GM12878 (cell line): Measurements from ENCODE around the gene HIVEP3. TPM values are rescaled to one million over a fixed set of nuclear protein-coding genes. Genes with fewer than 3 reads are reported as not detected.

Experiments used
- ATAC-seq: fragments of 200-7000 bp; cut with Tn5 transposase; 3 replicates; pipeline ENCODE4 v1.9.1; 2020; ENCODE audit warnings: mild to moderate bottlenecking, moderate library complexity
- BruUV-seq: library from RNA; stranded (reverse); fragments of 400-500 nt; replicated peaks from 2 replicates; lab custom pipeline; 2021; lab: Mats Ljungman, UMichigan
- CTCF ChIA-PET: fragments of 300-600 bp; sonication (Branson Sonifier 250); formaldehyde crosslinking; extraction: SDS; loops from one replicate; lab custom pipeline; 2021; ENCODE audit warnings: inconsistent platforms; lab: Yijun Ruan, JAX
- POLR2A ChIA-PET: fragments of 350-600 bp; formaldehyde crosslinking; extraction: SDS; loops from one replicate; lab custom pipeline; 2021; ENCODE audit warnings: inconsistent platforms; lab: Charles Lee
- RAD21 ChIA-PET: fragments of 300-600 bp; sonication (Branson Sonifier 250); formaldehyde crosslinking; loops from one replicate; lab custom pipeline; 2023; ENCODE audit warnings: antibody characterized with exemption; ENCODE audit not compliant: unreplicated experiment; lab: Charles Lee
- SMC1A ChIA-PET: fragments of 300-600 bp; sonication (Branson Sonifier 250); formaldehyde crosslinking; loops from one replicate; lab custom pipeline; 2023; ENCODE audit not compliant: unreplicated experiment, uncharacterized antibody; lab: Charles Lee
- DNase-seq: peaks from one replicate; pipeline ENCODE4 v3.0.0-alpha.2; 2011; ENCODE audit warnings: low read depth, low spot score
- FAIRE-seq: peaks from 3 replicates; lab custom pipeline; 2011; peaks lifted over from hg19 to GRCh38; lab: Jason Lieb, UNC
- H2AFZ ChIP-seq: 2 replicates; pipeline ENCODE4 v1.6.0; 2011; ENCODE audit warnings: low read depth, low read length, control low read depth; ENCODE audit not compliant: control insufficient read depth
- H3K27ac ChIP-seq: 2 replicates; pipeline ENCODE4 v1.5.1; 2011; ENCODE audit warnings: control low read depth; ENCODE audit not compliant: control insufficient read depth, insufficient read depth
- H3K27me3 ChIP-seq, 2 experiments: replicated peaks in 1 of 2; 2 replicates each; pipeline versions ENCODE4 v1.6.0 to v1.6.1; 2011; ENCODE audit warnings: low read length in 1 of 2; ENCODE audit not compliant: control insufficient read depth in 2 of 2, insufficient read depth in 2 of 2
- H3K36me3 ChIP-seq, 2 experiments: 2 replicates each; pipeline ENCODE4 v1.5.1; 2011; ENCODE audit warnings: low read length in 1 of 2; ENCODE audit not compliant: control insufficient read depth in 2 of 2, insufficient read depth in 2 of 2
- H3K4me1 ChIP-seq: 2 replicates; pipeline ENCODE4 v1.6.1; 2011; ENCODE audit warnings: mild to moderate bottlenecking, low read length, moderate library complexity, mixed read lengths; ENCODE audit not compliant: control insufficient read depth, insufficient read depth
- H3K4me2 ChIP-seq: 2 replicates; pipeline ENCODE4 v1.6.0; 2011; ENCODE audit warnings: control low read depth; ENCODE audit not compliant: control insufficient read depth, insufficient read depth
- H3K4me3 ChIP-seq: fragments of 200-600 bp; sonication (generic); 2 replicates; pipeline ENCODE4 v1.5.1; 2016
- H3K79me2 ChIP-seq: 2 replicates; pipeline ENCODE4 v1.6.0; 2011; ENCODE audit warnings: low read length; ENCODE audit not compliant: control insufficient read depth, insufficient read depth
- H3K9ac ChIP-seq: 2 replicates; pipeline ENCODE4 v1.8.0; 2011; ENCODE audit warnings: low read length, control low read depth, mixed read lengths; ENCODE audit not compliant: control insufficient read depth, insufficient read depth
- H3K9me3 ChIP-seq: replicated peaks from 3 replicates; pipeline ENCODE4 v1.5.1; 2011; ENCODE audit warnings: mild to moderate bottlenecking, low read length; ENCODE audit not compliant: control insufficient read depth, insufficient read depth
- H4K20me1 ChIP-seq: 2 replicates; pipeline ENCODE4 v1.6.0; 2011; ENCODE audit not compliant: control insufficient read depth, insufficient read depth
- ASH2L ChIP-seq: fragments of 300-600, 200-600 bp; sonication (generic); IDR thresholded peaks from 2 replicates; pipeline ENCODE4 v1.6.1; 2017; ENCODE audit warnings: low read depth, mild to moderate bottlenecking, borderline replicate concordance
- CBX3 ChIP-seq: fragments of 200-600 bp; sonication (generic); IDR thresholded peaks from 2 replicates; pipeline ENCODE4 v1.6.1; 2016; ENCODE audit warnings: low read depth, borderline replicate concordance
- CBX5 ChIP-seq: sonication (generic); IDR thresholded peaks from 2 replicates; pipeline ENCODE4 v1.6.1; 2016; ENCODE audit warnings: low read depth, moderate library complexity, mild to moderate bottlenecking, inconsistent platforms
- EED ChIP-seq: sonication (generic); IDR thresholded peaks from 2 replicates; pipeline ENCODE4 v1.6.1; 2016; ENCODE audit warnings: antibody characterized with exemption, low read depth
- ESRRA ChIP-seq: IDR thresholded peaks from 2 replicates; pipeline ENCODE4 v1.6.1; 2012; ENCODE audit warnings: mild to moderate bottlenecking, low read length, improper control_type of control experiment
- JUND ChIP-seq: IDR thresholded peaks from 2 replicates; pipeline ENCODE4 v1.6.1; 2012; ENCODE audit warnings: low read depth, mild to moderate bottlenecking, low read length, improper control_type of control experiment, moderate library complexity
- MEF2A ChIP-seq: IDR thresholded peaks from 2 replicates; pipeline ENCODE4 v1.6.1; 2011; ENCODE audit warnings: low read depth, mild to moderate bottlenecking, low read length, moderate library complexity; ENCODE audit not compliant: insufficient read depth
- MTA2 ChIP-seq: fragments of 450-650 bp; IDR thresholded peaks from 2 replicates; pipeline ENCODE4 v1.6.1; 2016; ENCODE audit warnings: low read depth, mild to moderate bottlenecking, moderate library complexity
- MXI1 ChIP-seq: fragments of 150-350 bp; IDR thresholded peaks from 2 replicates; pipeline ENCODE4 v1.6.1; 2011; ENCODE audit warnings: low read depth, mild to moderate bottlenecking, inconsistent platforms, low read length, improper control_type of control experiment
- NFYB ChIP-seq: IDR thresholded peaks from 2 replicates; pipeline ENCODE4 v1.6.1; 2011; ENCODE audit warnings: low read depth, mild to moderate bottlenecking, low read length, improper control_type of control experiment, moderate library complexity; ENCODE audit not compliant: insufficient read depth
- NR2C1 ChIP-seq: fragments of 450-650 bp; IDR thresholded peaks from 2 replicates; pipeline ENCODE4 v1.6.1; 2017; ENCODE audit warnings: antibody characterized with exemption, mild to moderate bottlenecking, moderate library complexity
- NR2F1 ChIP-seq: fragments of 450-650 bp; conservative IDR thresholded peaks from 2 replicates; pipeline ENCODE4 v1.6.1; 2017; ENCODE audit warnings: mild to moderate bottlenecking
- POU2F2 ChIP-seq: IDR thresholded peaks from 3 replicates; pipeline ENCODE4 v1.6.1; 2011; ENCODE audit warnings: low read depth, mild to moderate bottlenecking, low read length, borderline replicate concordance
- RAD21 ChIP-seq: IDR thresholded peaks from 2 replicates; pipeline ENCODE4 v1.6.1; 2011; ENCODE audit warnings: mild to moderate bottlenecking, low read depth, low read length, moderate library complexity; ENCODE audit not compliant: insufficient read depth
- WGBS: methylation state at CpG from one replicate; pipeline ENCODE4 v1.1.6; 2016; ENCODE audit warnings: low lambda C conversion rate; ENCODE audit not compliant: insufficient replicate concordance, insufficient coverage; ENCODE audit errors: missing lambda C conversion rate; 5-methylcytosine and 5-hydroxymethylcytosine counted together
- in situ Hi-C: fragments of 300-500 bp; cut with MboI; formaldehyde crosslinking; loops from 9 replicates; pipeline ENCODE4 v1.14.3; 2018; ENCODE audit warnings: mixed read lengths
- intact Hi-C: fragments of 100-400 bp; cut with micrococcal nuclease; formaldehyde crosslinking; loops from one replicate; pipeline ENCODE4 v1.14.2; 2022; ENCODE audit not compliant: unreplicated experiment
- polyA plus RNA-seq, 11 experiments: library from polyadenylated mRNA; depleted of rRNA in 4 of 11; unstranded in 6 of 11; stranded (reverse) in 5 of 11; fragments of >200 nt; fragmentation: Nextera tagmentation in 4 of 11; fragmentation: Illumina TruSeq in 1 of 11; extraction: Ambion mirVana in 4 of 11; extraction: Trizol in 1 of 11; gene quantifications; 1 replicate in 1 of 11; 2 replicates in 10 of 11; pipeline versions ENCODE4 v1.2.1 to v1.2.3, GENCODE V29; 2011 to 2016; ENCODE audit warnings: inconsistent platforms in 2 of 11, missing spikeins in 2 of 11, low read depth in 1 of 11
- total RNA-seq, 4 experiments: library from RNA; depleted of rRNA in 3 of 4; stranded (reverse); fragments of >200 nt in 3 of 4; fragmentation: Illumina TruSeq in 1 of 4; extraction: Trizol in 1 of 4; gene quantifications; 2 replicates each; pipeline versions ENCODE4 v1.2.1 to v1.2.3, GENCODE V29; 2013 to 2021
- TF ChIP-seq, protein P1 (sequence below): fragments of 450-650 bp; IDR thresholded peaks from 2 replicates; pipeline ENCODE4 v1.6.1; 2017; ENCODE audit warnings: low read depth, mild to moderate bottlenecking, moderate library complexity
- TF ChIP-seq, protein P2 (sequence below): IDR thresholded peaks from 2 replicates; pipeline ENCODE4 v1.6.1; 2011; ENCODE audit warnings: borderline replicate concordance, low read depth, mild to moderate bottlenecking, moderate library complexity, mixed read lengths, low read length; ENCODE audit not compliant: insufficient read depth; ENCODE audit errors: extremely low read length
- TF ChIP-seq, protein P3 (sequence below): fragments of 450-650 bp; formaldehyde crosslinking; IDR thresholded peaks from 2 replicates; pipeline ENCODE4 v1.4.0; 2022; ENCODE audit warnings: mild to moderate bottlenecking, moderate library complexity

HIVEP3 gene
- total and polyA plus RNA-seq, 10 of the 15 experiments (the other 5 are each of a cell fraction or from before 2014, with no cell fraction given): 1.8 to 13.6 (median 3.8) TPM

DNA sequence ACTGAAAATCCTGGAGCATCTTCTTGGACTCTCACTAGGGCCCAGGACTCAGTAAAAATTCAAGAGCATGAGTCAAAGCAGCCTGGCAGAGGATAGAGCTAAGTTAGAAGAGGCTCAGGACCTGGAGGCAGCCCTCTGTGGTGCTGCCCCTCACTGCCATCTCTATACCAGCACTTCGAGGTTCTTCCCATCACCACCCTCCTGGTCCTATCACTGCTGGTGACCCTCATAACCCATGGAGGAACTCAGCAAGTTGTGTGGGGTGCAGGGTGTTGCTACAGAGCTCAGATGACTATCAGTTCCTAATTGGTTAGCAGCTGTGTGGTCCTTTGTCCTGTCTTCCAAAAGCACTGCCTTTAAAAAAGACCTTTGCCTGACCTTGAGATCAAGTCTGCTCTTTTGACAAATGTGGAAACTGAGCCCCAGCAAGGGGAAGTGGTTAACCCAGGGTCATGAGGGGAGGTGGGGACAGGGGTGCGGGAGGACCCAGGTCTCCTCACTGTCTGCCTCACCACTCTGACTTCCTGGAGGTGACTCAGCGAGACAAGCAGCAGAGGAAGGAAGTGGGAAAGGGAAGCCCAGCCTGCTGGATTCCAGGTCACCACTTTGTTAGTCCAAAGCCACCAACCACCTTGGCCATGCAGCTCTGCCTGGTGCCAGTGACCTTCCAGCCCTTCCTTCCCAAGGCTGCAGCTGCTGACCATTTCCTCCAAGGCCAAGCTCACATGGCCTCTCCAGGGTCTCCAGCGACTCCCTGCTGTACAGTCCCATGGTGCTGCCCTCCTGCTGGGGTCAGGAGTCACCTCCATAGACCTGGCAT lies 234.8 kb downstream of the HIVEP3 start:
- Histone ChIP-seq H3K4me3 (no peak overlapping the region), H3K27ac (peak overlapping the region; percentile 51), H3K27me3 (no peaks in the 10 kb centered on the region), H3K4me2 (peak overlapping the region; percentile 54), H3K9me3 (no peaks in the 10 kb centered on the region), H3K4me1 (peaks cover 50% of the 10 kb centered on the region), H3K36me3 (no peaks in the 10 kb centered on the region; a peak in 1 of 4 replicates), H3K9ac (no peak overlapping the region), H2AFZ (peak overlapping the region; percentile 52), H3K79me2 (no peaks in the 10 kb centered on the region), H4K20me1 (no peaks in the 10 kb centered on the region)
- SMC1A ChIA-PET: interaction anchor here (0.7 to 3.9 kb wide), 15 partner anchors 10 to 183 kb away, joined by 3 to 34 read pairs (median 4); no protein-coding TSS in a partner anchor
- CTCF ChIA-PET: interaction anchor here (1.0 to 2.1 kb wide), 4 partner anchors 10 to 26 kb away, joined by 4 to 7 read pairs (median 6); no protein-coding TSS in a partner anchor
- no peak for DNase-seq
- no peak; the same call in 1 of the 3 replicates for ATAC-seq
- BruUV-seq: no TSS peak
- RAD21 ChIA-PET: interaction anchor here (0.8 to 2.3 kb wide), 9 partner anchors 9 to 55 kb away, joined by 3 to 15 read pairs (median 4); no protein-coding TSS in a partner anchor
- WGBS: 22% methylated on average over 4 of the region's 4 CpGs
- FAIRE-seq: no peak
- in situ Hi-C loops (no loop called here), intact Hi-C loops (no loop called here)
- POLR2A ChIA-PET: interaction anchor here (0.8 to 4.6 kb wide), 7 partner anchors 10 to 66 kb away, joined by 3 to 17 read pairs (median 3); no protein-coding TSS in a partner anchor
- TF ChIP-seq MEF2A: no peak
- TF ChIP-seq NR2F1: peak; percentile 44; the same call in 1 of the 2 replicates
- no peak for TF ChIP-seq MTA2
- no peak for TF ChIP-seq JUND
- no peak for TF ChIP-seq MXI1
- no peak for TF ChIP-seq CBX3
- TF ChIP-seq, protein P1, sequence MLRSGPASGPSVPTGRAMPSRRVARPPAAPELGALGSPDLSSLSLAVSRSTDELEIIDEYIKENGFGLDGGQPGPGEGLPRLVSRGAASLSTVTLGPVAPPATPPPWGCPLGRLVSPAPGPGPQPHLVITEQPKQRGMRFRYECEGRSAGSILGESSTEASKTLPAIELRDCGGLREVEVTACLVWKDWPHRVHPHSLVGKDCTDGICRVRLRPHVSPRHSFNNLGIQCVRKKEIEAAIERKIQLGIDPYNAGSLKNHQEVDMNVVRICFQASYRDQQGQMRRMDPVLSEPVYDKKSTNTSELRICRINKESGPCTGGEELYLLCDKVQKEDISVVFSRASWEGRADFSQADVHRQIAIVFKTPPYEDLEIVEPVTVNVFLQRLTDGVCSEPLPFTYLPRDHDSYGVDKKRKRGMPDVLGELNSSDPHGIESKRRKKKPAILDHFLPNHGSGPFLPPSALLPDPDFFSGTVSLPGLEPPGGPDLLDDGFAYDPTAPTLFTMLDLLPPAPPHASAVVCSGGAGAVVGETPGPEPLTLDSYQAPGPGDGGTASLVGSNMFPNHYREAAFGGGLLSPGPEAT: no peak
- no peak for TF ChIP-seq ESRRA
- no peak for TF ChIP-seq RAD21
- TF ChIP-seq POU2F2: no peak
- no peak for TF ChIP-seq NFYB
- TF ChIP-seq, protein P2, sequence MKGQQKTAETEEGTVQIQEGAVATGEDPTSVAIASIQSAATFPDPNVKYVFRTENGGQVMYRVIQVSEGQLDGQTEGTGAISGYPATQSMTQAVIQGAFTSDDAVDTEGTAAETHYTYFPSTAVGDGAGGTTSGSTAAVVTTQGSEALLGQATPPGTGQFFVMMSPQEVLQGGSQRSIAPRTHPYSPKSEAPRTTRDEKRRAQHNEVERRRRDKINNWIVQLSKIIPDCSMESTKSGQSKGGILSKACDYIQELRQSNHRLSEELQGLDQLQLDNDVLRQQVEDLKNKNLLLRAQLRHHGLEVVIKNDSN: no peak
- TF ChIP-seq EED: peak; percentile 88
- no peak for TF ChIP-seq ASH2L
- TF ChIP-seq, protein P3, sequence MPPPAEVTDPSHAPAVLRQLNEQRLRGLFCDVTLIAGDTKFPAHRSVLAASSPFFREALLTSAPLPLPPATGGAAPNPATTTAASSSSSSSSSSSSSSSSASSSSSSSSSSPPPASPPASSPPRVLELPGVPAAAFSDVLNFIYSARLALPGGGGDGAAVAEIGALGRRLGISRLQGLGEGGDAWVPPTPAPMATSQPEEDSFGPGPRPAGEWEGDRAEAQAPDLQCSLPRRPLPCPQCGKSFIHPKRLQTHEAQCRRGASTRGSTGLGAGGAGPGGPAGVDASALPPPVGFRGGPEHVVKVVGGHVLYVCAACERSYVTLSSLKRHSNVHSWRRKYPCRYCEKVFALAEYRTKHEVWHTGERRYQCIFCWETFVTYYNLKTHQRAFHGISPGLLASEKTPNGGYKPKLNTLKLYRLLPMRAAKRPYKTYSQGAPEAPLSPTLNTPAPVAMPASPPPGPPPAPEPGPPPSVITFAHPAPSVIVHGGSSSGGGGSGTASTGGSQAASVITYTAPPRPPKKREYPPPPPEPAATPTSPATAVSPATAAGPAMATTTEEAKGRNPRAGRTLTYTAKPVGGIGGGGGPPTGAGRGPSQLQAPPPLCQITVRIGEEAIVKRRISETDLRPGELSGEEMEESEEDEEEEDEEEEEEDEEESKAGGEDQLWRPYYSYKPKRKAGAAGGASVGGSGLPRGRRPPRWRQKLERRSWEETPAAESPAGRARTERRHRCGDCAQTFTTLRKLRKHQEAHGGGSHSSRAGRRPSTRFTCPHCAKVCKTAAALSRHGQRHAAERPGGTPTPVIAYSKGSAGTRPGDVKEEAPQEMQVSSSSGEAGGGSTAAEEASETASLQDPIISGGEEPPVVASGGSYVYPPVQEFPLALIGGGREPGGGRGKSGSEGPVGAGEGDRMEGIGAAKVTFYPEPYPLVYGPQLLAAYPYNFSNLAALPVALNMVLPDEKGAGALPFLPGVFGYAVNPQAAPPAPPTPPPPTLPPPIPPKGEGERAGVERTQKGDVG (CRISPR knock-in tag): no peak
- no peak for TF ChIP-seq CBX5
- TF ChIP-seq NR2C1: no peak
